ENCODE data around the gene INF2. TPM values are rescaled to one million over a fixed set of nuclear protein-coding genes. Genes with fewer than 3 reads are reported as not detected.

INF2 gene
- total RNA-seq, 1 experiment from 2014 or later: 70.9 TPM

DNA sequence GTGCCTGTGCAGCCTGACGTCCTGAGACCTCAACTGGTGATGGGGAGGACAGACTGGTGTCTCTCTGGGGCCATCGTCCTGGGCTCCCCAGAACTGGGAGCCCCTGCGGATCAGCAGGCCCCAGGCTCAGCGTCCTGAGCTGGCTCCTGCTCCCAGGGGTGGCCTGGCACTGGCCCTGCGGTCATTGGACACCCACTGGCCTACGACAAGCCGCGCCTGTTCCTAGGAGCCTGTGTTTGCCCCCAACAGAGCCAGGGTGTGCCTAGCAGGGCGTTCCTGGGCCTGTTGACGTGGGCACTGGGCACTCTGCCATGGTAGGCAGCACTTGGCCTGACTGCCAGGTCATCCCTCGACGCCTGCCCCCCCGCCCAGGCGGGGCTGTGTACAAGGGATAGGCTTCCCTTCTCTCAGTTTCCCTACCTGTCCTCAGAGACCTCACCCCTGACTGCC, 43.0 kb downstream of the INF2 start:
- Histone ChIP-seq H3K27me3 (replicated peaks; ENCODE audit: insufficient read depth, low read depth, low read length, poor library complexity) (no peaks in the 10 kb centered on the region), H3K4me3 (ENCODE audit: low read depth, low read length, poor library complexity, severe bottlenecking) (no peak overlapping the region), H3K4me1 (ENCODE audit: insufficient read depth, low read length, poor library complexity, severe bottlenecking) (no peaks in the 10 kb centered on the region), H3K27ac (ENCODE audit: low read depth, low read length, poor library complexity, severe bottlenecking) (no peak overlapping the region), H3K9me3 (ENCODE audit: low read depth, low read length, poor library complexity, severe bottlenecking) (no peaks in the 10 kb centered on the region), H3K36me3 (ENCODE audit: insufficient read depth, low read length, poor library complexity, severe bottlenecking) (no peaks in the 10 kb centered on the region)
- CTCF ChIA-PET: no interaction called here
- TF ChIP-seq, protein P1, sequence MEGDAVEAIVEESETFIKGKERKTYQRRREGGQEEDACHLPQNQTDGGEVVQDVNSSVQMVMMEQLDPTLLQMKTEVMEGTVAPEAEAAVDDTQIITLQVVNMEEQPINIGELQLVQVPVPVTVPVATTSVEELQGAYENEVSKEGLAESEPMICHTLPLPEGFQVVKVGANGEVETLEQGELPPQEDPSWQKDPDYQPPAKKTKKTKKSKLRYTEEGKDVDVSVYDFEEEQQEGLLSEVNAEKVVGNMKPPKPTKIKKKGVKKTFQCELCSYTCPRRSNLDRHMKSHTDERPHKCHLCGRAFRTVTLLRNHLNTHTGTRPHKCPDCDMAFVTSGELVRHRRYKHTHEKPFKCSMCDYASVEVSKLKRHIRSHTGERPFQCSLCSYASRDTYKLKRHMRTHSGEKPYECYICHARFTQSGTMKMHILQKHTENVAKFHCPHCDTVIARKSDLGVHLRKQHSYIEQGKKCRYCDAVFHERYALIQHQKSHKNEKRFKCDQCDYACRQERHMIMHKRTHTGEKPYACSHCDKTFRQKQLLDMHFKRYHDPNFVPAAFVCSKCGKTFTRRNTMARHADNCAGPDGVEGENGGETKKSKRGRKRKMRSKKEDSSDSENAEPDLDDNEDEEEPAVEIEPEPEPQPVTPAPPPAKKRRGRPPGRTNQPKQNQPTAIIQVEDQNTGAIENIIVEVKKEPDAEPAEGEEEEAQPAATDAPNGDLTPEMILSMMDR (conservative IDR thresholded peaks at IDR 0.05; ENCODE audit: low read depth, low read length): no peak
- TF ChIP-seq EZH2 (IDR thresholded peaks at IDR 0.05; ENCODE audit: borderline replicate concordance, low read depth, low read length, poor library complexity, severe bottlenecking): no peak
- no peak for DNase-seq (ENCODE audit: low spot score)
- BruUV-seq (replicated peaks): no TSS peak
- intact Hi-C loops (cut with micrococcal nuclease; ENCODE audit: unreplicated experiment): no loop called here
- POLR2A ChIA-PET (ENCODE audit: low non-redundant PET): no interaction called here

DNA sequence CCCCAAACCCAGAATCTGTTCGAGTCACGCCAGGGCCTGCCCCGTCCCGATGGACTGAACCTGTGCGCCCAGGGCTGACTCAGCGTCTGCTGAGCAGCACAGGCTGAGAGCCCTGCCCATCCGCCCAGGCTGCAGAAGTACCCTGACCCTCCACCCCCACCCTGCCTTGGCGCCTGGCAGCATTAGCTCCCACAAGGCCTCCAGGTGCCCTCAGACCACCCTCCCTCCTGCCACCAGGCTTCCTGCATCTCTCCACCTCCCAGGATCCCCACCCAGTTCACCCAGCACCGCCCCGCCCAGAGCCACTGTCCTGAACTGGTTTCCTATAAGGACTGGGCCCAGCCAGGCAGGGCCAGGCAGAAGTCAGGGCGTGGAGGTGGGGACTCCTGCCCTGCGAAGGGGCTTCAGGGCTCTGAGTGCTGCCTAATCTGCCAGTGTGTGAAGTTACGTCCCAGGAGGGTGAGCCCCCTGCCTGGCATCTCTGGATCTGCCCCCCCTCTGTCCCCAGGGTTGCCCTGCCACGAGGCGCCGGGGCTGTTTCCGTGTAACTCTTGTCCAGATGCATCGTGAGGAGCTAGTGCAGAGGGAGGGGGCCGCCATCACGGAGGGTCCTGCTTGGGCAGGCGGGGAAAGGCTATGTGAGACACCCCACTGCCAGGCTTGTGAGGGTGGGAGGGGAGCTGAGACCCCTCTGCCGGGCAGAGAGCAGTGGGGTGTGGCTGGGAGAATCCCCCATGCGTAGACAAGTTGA, 43.7 kb downstream of the INF2 start:
- intact Hi-C loops (cut with micrococcal nuclease; ENCODE audit: unreplicated experiment): no loop called here
- no peak overlapping the region for H3K4me3 ChIP-seq (ENCODE audit: low read depth, low read length, poor library complexity, severe bottlenecking)
- no peak for TF ChIP-seq EZH2 (IDR thresholded peaks at IDR 0.05; ENCODE audit: borderline replicate concordance, low read depth, low read length, poor library complexity, severe bottlenecking)
- TF ChIP-seq, protein P1 (conservative IDR thresholded peaks at IDR 0.05; ENCODE audit: low read depth, low read length): no peak
- H3K27me3 ChIP-seq (replicated peaks; ENCODE audit: insufficient read depth, low read depth, low read length, poor library complexity): no peaks in the 10 kb centered on the region
- POLR2A ChIA-PET (ENCODE audit: low non-redundant PET): no interaction called here
- no peak for DNase-seq (ENCODE audit: low spot score)
- H3K27ac ChIP-seq (ENCODE audit: low read depth, low read length, poor library complexity, severe bottlenecking): no peak overlapping the region
- CTCF ChIA-PET: no interaction called here
- no peaks in the 10 kb centered on the region for H3K4me1 ChIP-seq (ENCODE audit: insufficient read depth, low read length, poor library complexity, severe bottlenecking)
- no peaks in the 10 kb centered on the region for H3K36me3 ChIP-seq (ENCODE audit: insufficient read depth, low read length, poor library complexity, severe bottlenecking)
- H3K9me3 ChIP-seq (ENCODE audit: low read depth, low read length, poor library complexity, severe bottlenecking): no peaks in the 10 kb centered on the region
- no TSS peak for BruUV-seq (replicated peaks)

DNA sequence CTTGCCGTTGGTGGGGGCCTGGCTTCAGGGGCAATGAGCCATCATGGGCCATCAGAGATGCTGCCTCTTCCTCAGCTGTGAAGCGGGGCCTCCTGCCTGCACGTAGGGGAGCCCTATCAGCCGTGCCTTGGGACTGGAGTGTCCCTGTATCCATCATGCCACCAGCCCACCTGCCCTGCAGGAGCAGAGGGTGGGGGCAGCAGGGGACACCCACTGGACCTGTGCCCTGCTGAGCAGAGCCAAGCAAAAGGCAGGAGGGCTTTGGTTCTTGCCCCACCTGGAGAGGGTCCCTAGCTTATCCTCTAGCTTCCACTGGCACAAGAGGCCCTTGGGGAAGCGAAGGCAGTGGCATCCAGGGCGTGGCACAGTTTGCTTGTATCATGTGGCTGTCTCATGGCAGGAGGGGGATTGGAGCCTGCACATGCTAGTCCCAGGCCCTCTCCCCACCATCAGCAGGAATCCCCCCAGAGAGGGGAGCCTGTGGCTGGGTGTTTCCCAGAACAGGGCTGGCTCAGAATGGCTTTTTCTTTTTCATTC, 44.7 kb downstream of the INF2 start:
- DNase-seq (ENCODE audit: low spot score): no peak
- intact Hi-C loops (cut with micrococcal nuclease; ENCODE audit: unreplicated experiment): no loop called here

More for the DNA sequence above, 44.7 kb downstream of the INF2 start:
- Histone ChIP-seq H3K9me3 (ENCODE audit: low read depth, low read length, poor library complexity, severe bottlenecking) (no peaks in the 10 kb centered on the region), H3K27ac (ENCODE audit: low read depth, low read length, poor library complexity, severe bottlenecking) (no peak overlapping the region), H3K36me3 (ENCODE audit: insufficient read depth, low read length, poor library complexity, severe bottlenecking) (no peaks in the 10 kb centered on the region), H3K27me3 (replicated peaks; ENCODE audit: insufficient read depth, low read depth, low read length, poor library complexity) (no peaks in the 10 kb centered on the region), H3K4me1 (ENCODE audit: insufficient read depth, low read length, poor library complexity, severe bottlenecking) (no peaks in the 10 kb centered on the region), H3K4me3 (ENCODE audit: low read depth, low read length, poor library complexity, severe bottlenecking) (no peak overlapping the region)
- BruUV-seq (replicated peaks): no TSS peak
- POLR2A ChIA-PET (ENCODE audit: low non-redundant PET): no interaction called here
- TF ChIP-seq, protein P1 (conservative IDR thresholded peaks at IDR 0.05; ENCODE audit: low read depth, low read length): no peak
- TF ChIP-seq EZH2 (IDR thresholded peaks at IDR 0.05; ENCODE audit: borderline replicate concordance, low read depth, low read length, poor library complexity, severe bottlenecking): no peak
- CTCF ChIA-PET: no interaction called here
